OCI-LY1 (cell line): ENCODE measurements around the gene AQP1.

Experiments used
- CTCF ChIP-seq: fragments of 200-600 bp; sonication (generic), shearing (Covaris generic); IDR thresholded peaks from 2 replicates; pipeline ENCODE4 v1.5.1; 2017; ENCODE audit warnings: mild to moderate bottlenecking, antibody characterized with exemption, low read length, moderate library complexity, mixed read lengths
- EZH2 ChIP-seq: fragments of 200-600 bp; sonication (generic), shearing (Covaris generic); IDR thresholded peaks from 2 replicates; pipeline ENCODE4 v1.8.0; 2017; ENCODE audit warnings: borderline replicate concordance, mixed run types, mild to moderate bottlenecking, antibody characterized with exemption, low read length, moderate library complexity, mixed read lengths

GRCh38 chr7:30933124-30933974, 21.7 kb downstream of the AQP1 start:
- TF ChIP-seq CTCF (no peak), EZH2 (no peak)
